ENCODE data around the gene COL4A5.

COL4A5 gene

GRCh38 chrX:108397627-108398391, 41.8 kb upstream of the COL4A5 start:
- DNase-seq (ENCODE audit: low read depth in 1 of 2, low spot score in 1 of 2) = no peak
- Histone ChIP-seq H3K27ac (replicated peaks) (no peak overlapping the region), H3K4me3 (replicated peaks; ENCODE audit: insufficient read depth, low read length) (no peak overlapping the region), H3K27me3 (ENCODE audit: insufficient read depth, poor library complexity, severe bottlenecking) (no peaks in the 10 kb centered on the region)
- TF ChIP-seq REST (IDR thresholded peaks at IDR 0.05; ENCODE audit: insufficient replicate concordance, low read depth) (no peak), SPI1 (IDR thresholded peaks at IDR 0.05; ENCODE audit: borderline replicate concordance, low read depth) (no peak), GABPA (IDR thresholded peaks at IDR 0.05; ENCODE audit: low read depth) (no peak), POLR2AphosphoS5 (IDR thresholded peaks at IDR 0.05; ENCODE audit: low read depth) (no peak), CTCF (IDR thresholded peaks at IDR 0.05; ENCODE audit: insufficient read depth, low read length) (no peak)

- no peak for DNase-seq (ENCODE audit: low read depth in 1 of 2, low spot score in 1 of 2)
- Histone ChIP-seq H3K4me3 (replicated peaks; ENCODE audit: insufficient read depth, low read length) (no peak overlapping the region), H3K27me3 (ENCODE audit: insufficient read depth, poor library complexity, severe bottlenecking) (no peaks in the 10 kb centered on the region), H3K27ac (replicated peaks) (no peak overlapping the region)
- TF ChIP-seq REST (IDR thresholded peaks at IDR 0.05; ENCODE audit: insufficient replicate concordance, low read depth) (no peak), GABPA (IDR thresholded peaks at IDR 0.05; ENCODE audit: low read depth) (no peak), SPI1 (IDR thresholded peaks at IDR 0.05; ENCODE audit: borderline replicate concordance, low read depth) (no peak), CTCF (IDR thresholded peaks at IDR 0.05; ENCODE audit: insufficient read depth, low read length) (no peak), POLR2AphosphoS5 (IDR thresholded peaks at IDR 0.05; ENCODE audit: low read depth) (no peak)
Measured at GRCh38 chrX:108399418-108400165, 40.0 kb upstream of the COL4A5 start.

- DNase-seq (ENCODE audit: low read depth in 1 of 2, low spot score in 1 of 2) = no peak
- Histone ChIP-seq H3K4me3 (replicated peaks; ENCODE audit: insufficient read depth, low read length) (no peak overlapping the region), H3K27me3 (ENCODE audit: insufficient read depth, poor library complexity, severe bottlenecking) (no peaks in the 10 kb centered on the region), H3K27ac (replicated peaks) (no peak overlapping the region)
- TF ChIP-seq SPI1 (IDR thresholded peaks at IDR 0.05; ENCODE audit: borderline replicate concordance, low read depth) = no peak
- TF ChIP-seq CTCF (IDR thresholded peaks at IDR 0.05; ENCODE audit: insufficient read depth, low read length) = no peak
- no peak for TF ChIP-seq GABPA (IDR thresholded peaks at IDR 0.05; ENCODE audit: low read depth)
- no peak for TF ChIP-seq REST (IDR thresholded peaks at IDR 0.05; ENCODE audit: insufficient replicate concordance, low read depth)
- no peak for TF ChIP-seq POLR2AphosphoS5 (IDR thresholded peaks at IDR 0.05; ENCODE audit: low read depth)
Measured at GRCh38 chrX:108412783-108413182, 26.9 kb upstream of the COL4A5 start.
